Measurements from ENCODE around the gene MZT1. TPM values are rescaled to one million over a fixed set of nuclear protein-coding genes. Genes with fewer than 3 reads are reported as not detected.
"Not testable (repeated sequence)": the region's sequence is repeated elsewhere in the genome, so short reads cannot be mapped to it uniquely, and the experiment has no call there.

The MZT1 gene
- total RNA-seq, 1 experiment from 2014 or later = 21.3 TPM

DNA sequence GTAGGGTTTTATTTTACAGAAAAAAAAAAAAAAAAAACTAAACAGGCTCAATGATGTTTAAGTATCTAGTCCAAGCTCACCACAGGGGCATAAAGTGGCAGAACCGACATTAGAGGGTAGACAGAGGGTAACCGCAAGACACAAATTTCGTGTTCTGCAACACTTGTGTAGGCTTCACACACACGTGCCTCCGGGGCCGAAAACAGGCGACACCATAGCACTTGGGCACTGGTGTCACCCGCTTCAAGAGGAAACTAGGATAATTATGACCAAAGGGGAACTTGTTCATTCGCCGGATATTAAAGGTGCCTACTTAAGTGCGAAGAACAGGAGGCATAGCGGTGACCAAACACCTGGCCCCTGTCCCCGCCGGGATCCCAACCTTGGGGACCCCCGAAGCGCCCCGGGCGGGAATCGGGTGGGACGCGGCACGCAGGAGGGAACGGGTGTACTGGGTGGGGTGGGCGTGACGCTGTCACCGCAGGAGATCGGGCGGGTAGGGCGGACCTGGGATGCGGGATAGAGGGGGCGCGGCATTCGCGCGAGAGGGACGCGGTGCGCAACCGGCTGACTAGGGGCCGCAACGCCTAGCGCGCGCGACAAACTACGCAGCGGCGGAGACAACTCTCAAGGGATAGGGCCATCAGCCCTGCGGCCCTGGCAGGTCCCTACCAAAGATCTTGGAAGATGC, 558 bp downstream of the MZT1 start:
- no peak overlapping the region for H2BK120ac ChIP-seq (ENCODE audit: low read depth, low read length, poor library complexity, severe bottlenecking)
- H4K8ac ChIP-seq (replicated peaks; ENCODE audit: insufficient read length, low read depth, low read length) = no peak overlapping the region
- no peaks in the 10 kb centered on the region for H3K9me3 Mint-ChIP-seq
- H3K23me2 ChIP-seq (ENCODE audit: insufficient read length, low read depth, low read length, poor library complexity, severe bottlenecking) = peaks cover 10% of the 10 kb centered on the region
- H3K14ac ChIP-seq (ENCODE audit: insufficient read depth, low read length) = peak overlapping the region; percentile 3
- H3K56ac ChIP-seq (ENCODE audit: insufficient read length, low read depth, low read length) = no peak overlapping the region
- no peak overlapping the region for H3T11ph ChIP-seq (ENCODE audit: low read length)
- peaks cover 4% of the 10 kb centered on the region for H3K79me1 ChIP-seq (ENCODE audit: insufficient read depth, low read depth, low read length, poor library complexity, severe bottlenecking)
- no CpG with 5 or more reads among the region's 49 CpGs for WGBS (ENCODE audit: extremely low coverage, insufficient read length, low lambda C conversion rate)
- no peak overlapping the region for H2AK5ac ChIP-seq (ENCODE audit: insufficient read length, low read length)
- H3K23ac ChIP-seq (ENCODE audit: insufficient read length, low read depth, low read length) = no peak overlapping the region
- H2AFZ ChIP-seq (ENCODE audit: low read length) = no peak overlapping the region
- no peak overlapping the region for H2BK20ac ChIP-seq (ENCODE audit: low read depth, low read length, poor library complexity, severe bottlenecking)
- H3K4ac ChIP-seq (ENCODE audit: low read depth, low read length) = no peak overlapping the region
- H3K4me3 Mint-ChIP-seq = peak overlapping the region; percentile 90 to 96
- no peaks in the 10 kb centered on the region for H3K9me3 ChIP-seq (ENCODE audit: control insufficient read depth, low read depth, low read length)
- no peaks in the 10 kb centered on the region for H3K27me3 ChIP-seq (ENCODE audit: insufficient read depth, low read length)
- H3K4me1 ChIP-seq (ENCODE audit: insufficient read depth, low read length) = no peaks in the 10 kb centered on the region
- TF ChIP-seq, protein P1, sequence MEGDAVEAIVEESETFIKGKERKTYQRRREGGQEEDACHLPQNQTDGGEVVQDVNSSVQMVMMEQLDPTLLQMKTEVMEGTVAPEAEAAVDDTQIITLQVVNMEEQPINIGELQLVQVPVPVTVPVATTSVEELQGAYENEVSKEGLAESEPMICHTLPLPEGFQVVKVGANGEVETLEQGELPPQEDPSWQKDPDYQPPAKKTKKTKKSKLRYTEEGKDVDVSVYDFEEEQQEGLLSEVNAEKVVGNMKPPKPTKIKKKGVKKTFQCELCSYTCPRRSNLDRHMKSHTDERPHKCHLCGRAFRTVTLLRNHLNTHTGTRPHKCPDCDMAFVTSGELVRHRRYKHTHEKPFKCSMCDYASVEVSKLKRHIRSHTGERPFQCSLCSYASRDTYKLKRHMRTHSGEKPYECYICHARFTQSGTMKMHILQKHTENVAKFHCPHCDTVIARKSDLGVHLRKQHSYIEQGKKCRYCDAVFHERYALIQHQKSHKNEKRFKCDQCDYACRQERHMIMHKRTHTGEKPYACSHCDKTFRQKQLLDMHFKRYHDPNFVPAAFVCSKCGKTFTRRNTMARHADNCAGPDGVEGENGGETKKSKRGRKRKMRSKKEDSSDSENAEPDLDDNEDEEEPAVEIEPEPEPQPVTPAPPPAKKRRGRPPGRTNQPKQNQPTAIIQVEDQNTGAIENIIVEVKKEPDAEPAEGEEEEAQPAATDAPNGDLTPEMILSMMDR (conservative IDR thresholded peaks at IDR 0.05) = no peak
- peak; percentile 60 for DNase-seq
- H3K36me3 Mint-ChIP-seq (ENCODE audit: insufficient read depth in 1 of 3, low read depth in 3 of 3) = peaks cover 14 to 23% (median 22%) of the 10 kb centered on the region in 3 experiments; a peak in 6 of 7 replicates
- no peak overlapping the region for H3K18ac ChIP-seq (ENCODE audit: insufficient read length, low read depth, low read length)
- H3K27ac Mint-ChIP-seq = peak overlapping the region in 2 of 3 experiments; percentile 88 to 93; a peak in 3 of 7 replicates
- H3K27me3 Mint-ChIP-seq (ENCODE audit: low read depth) = no peaks in the 10 kb centered on the region
- H3K4me1 Mint-ChIP-seq = peaks cover 17 to 19% of the 10 kb centered on the region in 2 experiments
- H2BK12ac ChIP-seq (ENCODE audit: insufficient read length, low read depth, low read length) = no peak overlapping the region
- peak overlapping the region; percentile 94 for H3K4me2 ChIP-seq (ENCODE audit: insufficient read depth, insufficient read length, low read length)
- H4K5ac ChIP-seq (ENCODE audit: insufficient read length, low read depth, low read length) = no peak overlapping the region
- peak overlapping the region; percentile 58 for H3K9ac ChIP-seq (ENCODE audit: extremely low read depth, insufficient read length, low read length)
- H3K27ac ChIP-seq (ENCODE audit: insufficient read length, low read depth, low read length) = no peak overlapping the region
- H2BK5ac ChIP-seq (ENCODE audit: insufficient read length, low read length) = no peak overlapping the region
- no peaks in the 10 kb centered on the region for H4K20me1 ChIP-seq (ENCODE audit: control insufficient read depth, insufficient read depth, insufficient read length)
- H2BK15ac ChIP-seq (ENCODE audit: low read depth, low read length) = no peak overlapping the region
- no peak overlapping the region for H4K91ac ChIP-seq (ENCODE audit: insufficient read length, low read depth, low read length)
- H3K79me2 ChIP-seq (ENCODE audit: insufficient read depth, low read length) = peaks cover 17% of the 10 kb centered on the region; the same call in 1 of the 2 replicates

DNA sequence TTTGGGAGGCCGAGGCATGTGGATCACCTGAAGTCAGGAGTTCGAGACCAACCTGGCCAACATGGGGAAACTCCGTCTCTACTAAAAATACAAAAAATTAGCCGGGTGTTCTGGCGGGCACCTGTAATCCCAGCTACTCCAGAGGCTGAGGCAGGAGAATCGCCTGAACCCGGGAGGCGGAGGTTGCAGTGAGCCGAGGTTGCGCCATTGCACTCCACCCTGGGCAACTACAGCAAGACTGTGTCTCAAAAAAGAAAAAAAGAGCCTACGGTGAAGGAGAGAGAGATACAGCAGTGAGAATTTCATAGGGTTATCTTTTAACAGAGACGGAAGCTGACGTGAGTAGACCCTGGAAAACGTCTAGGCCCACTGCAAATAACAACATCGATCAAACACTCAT, 1.2 kb downstream of the MZT1 start:
- no CpG with 5 or more reads among the region's 15 CpGs for WGBS (ENCODE audit: extremely low coverage, insufficient read length, low lambda C conversion rate)
- H3K23ac ChIP-seq (ENCODE audit: insufficient read length, low read depth, low read length); H3K9ac ChIP-seq (ENCODE audit: extremely low read depth, insufficient read length, low read length): not testable (repeated sequence)

More for the DNA sequence above, 1.2 kb downstream of the MZT1 start:
- not testable (repeated sequence) for H2AFZ ChIP-seq (ENCODE audit: low read length); H3K79me1 ChIP-seq (ENCODE audit: insufficient read depth, low read depth, low read length, poor library complexity, severe bottlenecking); H3K9me3 ChIP-seq (ENCODE audit: control insufficient read depth, low read depth, low read length); H3K27ac ChIP-seq (ENCODE audit: insufficient read length, low read depth, low read length); H3K27me3 Mint-ChIP-seq (ENCODE audit: low read depth); H3K4ac ChIP-seq (ENCODE audit: low read depth, low read length); H3K27ac Mint-ChIP-seq; H2BK12ac ChIP-seq (ENCODE audit: insufficient read length, low read depth, low read length); H2AK5ac ChIP-seq (ENCODE audit: insufficient read length, low read length); H3K9me3 Mint-ChIP-seq; H4K20me1 ChIP-seq (ENCODE audit: control insufficient read depth, insufficient read depth, insufficient read length); H3K14ac ChIP-seq (ENCODE audit: insufficient read depth, low read length); H4K91ac ChIP-seq (ENCODE audit: insufficient read length, low read depth, low read length); H3K18ac ChIP-seq (ENCODE audit: insufficient read length, low read depth, low read length); H3K4me1 ChIP-seq (ENCODE audit: insufficient read depth, low read length); H2BK5ac ChIP-seq (ENCODE audit: insufficient read length, low read length); DNase-seq; H2BK15ac ChIP-seq (ENCODE audit: low read depth, low read length); H4K5ac ChIP-seq (ENCODE audit: insufficient read length, low read depth, low read length); H2BK120ac ChIP-seq (ENCODE audit: low read depth, low read length, poor library complexity, severe bottlenecking); H4K8ac ChIP-seq (replicated peaks; ENCODE audit: insufficient read length, low read depth, low read length); H2BK20ac ChIP-seq (ENCODE audit: low read depth, low read length, poor library complexity, severe bottlenecking); H3K56ac ChIP-seq (ENCODE audit: insufficient read length, low read depth, low read length); H3T11ph ChIP-seq (ENCODE audit: low read length); H3K27me3 ChIP-seq (ENCODE audit: insufficient read depth, low read length)
- Mint-ChIP-seq H3K4me1 (peaks cover 17 to 23% of the 10 kb centered on the region in 2 experiments), H3K4me3 (peak overlapping the region; percentile 90 to 96), H3K36me3 (ENCODE audit: insufficient read depth in 1 of 3, low read depth in 3 of 3) (peaks cover 11 to 19% (median 15%) of the 10 kb centered on the region in 3 experiments; a peak in 6 of 7 replicates)
- Histone ChIP-seq H3K4me2 (ENCODE audit: insufficient read depth, insufficient read length, low read length) (peak overlapping the region; percentile 94), H3K79me2 (ENCODE audit: insufficient read depth, low read length) (peaks cover 20% of the 10 kb centered on the region; the same call in 1 of the 2 replicates), H3K23me2 (ENCODE audit: insufficient read length, low read depth, low read length, poor library complexity, severe bottlenecking) (peaks cover 10% of the 10 kb centered on the region)
